Measurements from ENCODE around the gene LHX3.

GRCh38 chr9:136151848-136152542 is 52.9 kb downstream of the LHX3 start:
- TF ChIP-seq EZH2 (IDR thresholded peaks at IDR 0.05; ENCODE audit: borderline replicate concordance, insufficient read depth, low read length, poor library complexity, severe bottlenecking) (no peak), EP300 (conservative IDR thresholded peaks at IDR 0.05; ENCODE audit: poor library complexity, severe bottlenecking) (no peak), POLR2AphosphoS5 (IDR thresholded peaks at IDR 0.05) (no peak), TAF1 (IDR thresholded peaks at IDR 0.05; ENCODE audit: low read depth) (no peak), MXI1 (conservative IDR thresholded peaks at IDR 0.05; ENCODE audit: poor library complexity, severe bottlenecking) (no peak), REST (IDR thresholded peaks at IDR 0.05; ENCODE audit: borderline replicate concordance) (no peak)
- TF ChIP-seq, protein P1, sequence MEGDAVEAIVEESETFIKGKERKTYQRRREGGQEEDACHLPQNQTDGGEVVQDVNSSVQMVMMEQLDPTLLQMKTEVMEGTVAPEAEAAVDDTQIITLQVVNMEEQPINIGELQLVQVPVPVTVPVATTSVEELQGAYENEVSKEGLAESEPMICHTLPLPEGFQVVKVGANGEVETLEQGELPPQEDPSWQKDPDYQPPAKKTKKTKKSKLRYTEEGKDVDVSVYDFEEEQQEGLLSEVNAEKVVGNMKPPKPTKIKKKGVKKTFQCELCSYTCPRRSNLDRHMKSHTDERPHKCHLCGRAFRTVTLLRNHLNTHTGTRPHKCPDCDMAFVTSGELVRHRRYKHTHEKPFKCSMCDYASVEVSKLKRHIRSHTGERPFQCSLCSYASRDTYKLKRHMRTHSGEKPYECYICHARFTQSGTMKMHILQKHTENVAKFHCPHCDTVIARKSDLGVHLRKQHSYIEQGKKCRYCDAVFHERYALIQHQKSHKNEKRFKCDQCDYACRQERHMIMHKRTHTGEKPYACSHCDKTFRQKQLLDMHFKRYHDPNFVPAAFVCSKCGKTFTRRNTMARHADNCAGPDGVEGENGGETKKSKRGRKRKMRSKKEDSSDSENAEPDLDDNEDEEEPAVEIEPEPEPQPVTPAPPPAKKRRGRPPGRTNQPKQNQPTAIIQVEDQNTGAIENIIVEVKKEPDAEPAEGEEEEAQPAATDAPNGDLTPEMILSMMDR (IDR thresholded peaks at IDR 0.05; ENCODE audit: poor library complexity, severe bottlenecking) = no peak
